ENCODE results near the gene CIT. TPM values are rescaled to one million over a fixed set of nuclear protein-coding genes. Genes with fewer than 3 reads are reported as not detected.
A peak's percentile ranks its signal among the peaks of the same experiment; 100 is the strongest.

CIT gene
- total RNA-seq, 1 donor from 2014 or later: 98.5 TPM

- no peak overlapping the region for H3K9ac ChIP-seq
- no peak overlapping the region for H3K4me2 ChIP-seq
- H3K4me1 ChIP-seq: no peaks in the 10 kb centered on the region
- peaks cover 42% of the 10 kb centered on the region for H3K36me3 Mint-ChIP-seq
- peaks cover 5% of the 10 kb centered on the region for H3F3A ChIP-seq (ENCODE audit: low read depth)
- no peaks in the 10 kb centered on the region for H3K79me2 ChIP-seq (ENCODE audit: low read depth)
- TF ChIP-seq EZH2 (IDR thresholded peaks at IDR 0.05): no peak
- H3K27ac Mint-ChIP-seq: no peak overlapping the region
- H3K36me3 ChIP-seq: no peaks in the 10 kb centered on the region
- no peak overlapping the region for H3K4me3 Mint-ChIP-seq
- peaks cover 3% of the 10 kb centered on the region for H3K9me3 Mint-ChIP-seq
- H3K27me3 ChIP-seq: no peaks in the 10 kb centered on the region
- no peaks in the 10 kb centered on the region for H4K20me1 ChIP-seq (ENCODE audit: low read depth)
- no peak overlapping the region for H3K4me3 ChIP-seq
- no peaks in the 10 kb centered on the region for H3K9me3 ChIP-seq (ENCODE audit: low read depth)
- DNase-seq (ENCODE audit: low spot score): no peak
- no peaks in the 10 kb centered on the region for H3K4me1 Mint-ChIP-seq
- no peaks in the 10 kb centered on the region for H3K27me3 Mint-ChIP-seq (ENCODE audit: insufficient read depth, low read depth)
- no peak overlapping the region for H3K27ac ChIP-seq
- H2AFZ ChIP-seq (replicated peaks): no peak overlapping the region
These were observed 93.3 kb downstream of the CIT start for GRCh38 chr12:119783787-119784186.

- no peak overlapping the region for H3K4me3 Mint-ChIP-seq
- H3K36me3 ChIP-seq: no peaks in the 10 kb centered on the region
These were observed 95.3 kb downstream of the CIT start for GRCh38 chr12:119781804-119782203.

GRCh38 chr12:119780786-119781434 lies 96.2 kb downstream of the CIT start:
- no peaks in the 10 kb centered on the region for H3K4me1 ChIP-seq
- H3K9ac ChIP-seq: no peak overlapping the region
- Mint-ChIP-seq H3K36me3 (peaks cover 42% of the 10 kb centered on the region), H3K27me3 (ENCODE audit: insufficient read depth, low read depth) (no peaks in the 10 kb centered on the region), H3K27ac (no peak overlapping the region), H3K4me1 (no peaks in the 10 kb centered on the region), H3K9me3 (peaks cover 2% of the 10 kb centered on the region), H3K4me3 (no peak overlapping the region)
- H2AFZ ChIP-seq (replicated peaks): no peak overlapping the region
- no peaks in the 10 kb centered on the region for H3K36me3 ChIP-seq
- H4K20me1 ChIP-seq (ENCODE audit: low read depth): no peaks in the 10 kb centered on the region
- H3F3A ChIP-seq (ENCODE audit: low read depth): peaks cover 5% of the 10 kb centered on the region
- H3K27me3 ChIP-seq: no peaks in the 10 kb centered on the region
- H3K9me3 ChIP-seq (ENCODE audit: low read depth): no peaks in the 10 kb centered on the region
- H3K4me2 ChIP-seq: no peak overlapping the region
- TF ChIP-seq EZH2phosphoT487 (IDR thresholded peaks at IDR 0.05) (no peak), EZH2 (IDR thresholded peaks at IDR 0.05) (no peak), CTCF (IDR thresholded peaks at IDR 0.05) (peak; percentile 94)
- no peak overlapping the region for H3K27ac ChIP-seq
- no peak overlapping the region for H3K4me3 ChIP-seq
- no peaks in the 10 kb centered on the region for H3K79me2 ChIP-seq (ENCODE audit: low read depth)
- DNase-seq (ENCODE audit: low spot score): peak; percentile 55

More at GRCh38 chr12:119781804-119782203, 95.3 kb downstream of the CIT start:
- Histone ChIP-seq H3K79me2 (ENCODE audit: low read depth) (no peaks in the 10 kb centered on the region), H3K27me3 (no peaks in the 10 kb centered on the region), H3K4me2 (no peak overlapping the region), H3K4me1 (no peaks in the 10 kb centered on the region), H3K4me3 (no peak overlapping the region), H3K27ac (no peak overlapping the region), H3K9me3 (ENCODE audit: low read depth) (no peaks in the 10 kb centered on the region), H3F3A (ENCODE audit: low read depth) (peaks cover 5% of the 10 kb centered on the region), H3K9ac (no peak overlapping the region), H4K20me1 (ENCODE audit: low read depth) (no peaks in the 10 kb centered on the region), H2AFZ (replicated peaks) (no peak overlapping the region)
- no peak for DNase-seq (ENCODE audit: low spot score)
- H3K9me3 Mint-ChIP-seq: peaks cover 3% of the 10 kb centered on the region
- no peak overlapping the region for H3K27ac Mint-ChIP-seq
- TF ChIP-seq EZH2phosphoT487 (IDR thresholded peaks at IDR 0.05) (no peak), EZH2 (IDR thresholded peaks at IDR 0.05) (no peak), CTCF (IDR thresholded peaks at IDR 0.05) (no peak)
- no peaks in the 10 kb centered on the region for H3K4me1 Mint-ChIP-seq
- H3K36me3 Mint-ChIP-seq: peaks cover 44% of the 10 kb centered on the region
- H3K27me3 Mint-ChIP-seq (ENCODE audit: insufficient read depth, low read depth): no peaks in the 10 kb centered on the region

GRCh38 chr12:119775246-119775895 lies 101.7 kb downstream of the CIT start:
- TF ChIP-seq EZH2phosphoT487 (IDR thresholded peaks at IDR 0.05) (no peak), CTCF (IDR thresholded peaks at IDR 0.05) (no peak), EZH2 (IDR thresholded peaks at IDR 0.05) (no peak)
- Mint-ChIP-seq H3K9me3 (no peaks in the 10 kb centered on the region), H3K27me3 (ENCODE audit: insufficient read depth, low read depth) (no peaks in the 10 kb centered on the region), H3K36me3 (peaks cover 37% of the 10 kb centered on the region), H3K4me3 (no peak overlapping the region), H3K4me1 (no peaks in the 10 kb centered on the region), H3K27ac (no peak overlapping the region)
- Histone ChIP-seq H2AFZ (replicated peaks) (no peak overlapping the region), H3K4me1 (no peaks in the 10 kb centered on the region), H3K9me3 (ENCODE audit: low read depth) (no peaks in the 10 kb centered on the region), H3K9ac (no peak overlapping the region), H3F3A (ENCODE audit: low read depth) (no peaks in the 10 kb centered on the region), H3K4me2 (no peak overlapping the region), H4K20me1 (ENCODE audit: low read depth) (no peaks in the 10 kb centered on the region), H3K36me3 (no peaks in the 10 kb centered on the region), H3K79me2 (ENCODE audit: low read depth) (no peaks in the 10 kb centered on the region), H3K27ac (no peak overlapping the region), H3K27me3 (no peaks in the 10 kb centered on the region), H3K4me3 (no peak overlapping the region)
- DNase-seq (ENCODE audit: low spot score): no peak

Data from neural progenitor cell (in vitro differentiated cells).